GM12864 (cell line): ENCODE results near the gene CD244.

Experiments
- DNase-seq: peaks from one replicate; pipeline ENCODE4 v3.0.0-alpha.2; 2011; ENCODE audit warnings: low read depth
- H3K4me3 ChIP-seq: 2 replicates; pipeline ENCODE4 v1.5.1; 2011; ENCODE audit warnings: mild to moderate bottlenecking, low read depth, low read length, control low read depth
- TF ChIP-seq, protein P1 (sequence below): IDR thresholded peaks from 2 replicates; pipeline ENCODE4 v1.5.1; 2011; ENCODE audit warnings: low read depth, mild to moderate bottlenecking, moderate library complexity, low read length, control low read depth, inconsistent platforms; ENCODE audit errors: missing control alignments

CD244 gene

DNA sequence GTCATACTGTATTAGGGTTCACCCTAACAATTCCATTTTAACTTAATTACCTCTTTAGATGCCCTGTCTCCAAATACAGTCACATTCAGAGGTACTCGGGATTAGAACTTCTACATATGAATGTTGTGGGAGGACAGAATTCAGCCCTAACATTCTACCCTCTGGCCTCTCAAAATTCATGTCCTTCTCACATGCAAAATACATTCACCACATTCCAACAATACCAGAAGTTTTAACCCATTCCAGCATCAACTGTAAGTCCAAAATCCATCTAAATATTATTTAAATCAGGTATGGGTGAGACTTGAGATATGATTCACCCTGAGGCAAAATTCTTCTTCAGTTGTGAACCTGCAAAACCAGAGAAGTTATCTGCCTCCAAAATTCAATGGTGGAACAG is 52.2 kb downstream of the CD244 start:
- DNase-seq = no peak
- TF ChIP-seq, protein P1, sequence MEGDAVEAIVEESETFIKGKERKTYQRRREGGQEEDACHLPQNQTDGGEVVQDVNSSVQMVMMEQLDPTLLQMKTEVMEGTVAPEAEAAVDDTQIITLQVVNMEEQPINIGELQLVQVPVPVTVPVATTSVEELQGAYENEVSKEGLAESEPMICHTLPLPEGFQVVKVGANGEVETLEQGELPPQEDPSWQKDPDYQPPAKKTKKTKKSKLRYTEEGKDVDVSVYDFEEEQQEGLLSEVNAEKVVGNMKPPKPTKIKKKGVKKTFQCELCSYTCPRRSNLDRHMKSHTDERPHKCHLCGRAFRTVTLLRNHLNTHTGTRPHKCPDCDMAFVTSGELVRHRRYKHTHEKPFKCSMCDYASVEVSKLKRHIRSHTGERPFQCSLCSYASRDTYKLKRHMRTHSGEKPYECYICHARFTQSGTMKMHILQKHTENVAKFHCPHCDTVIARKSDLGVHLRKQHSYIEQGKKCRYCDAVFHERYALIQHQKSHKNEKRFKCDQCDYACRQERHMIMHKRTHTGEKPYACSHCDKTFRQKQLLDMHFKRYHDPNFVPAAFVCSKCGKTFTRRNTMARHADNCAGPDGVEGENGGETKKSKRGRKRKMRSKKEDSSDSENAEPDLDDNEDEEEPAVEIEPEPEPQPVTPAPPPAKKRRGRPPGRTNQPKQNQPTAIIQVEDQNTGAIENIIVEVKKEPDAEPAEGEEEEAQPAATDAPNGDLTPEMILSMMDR = no peak
- no peak overlapping the region for H3K4me3 ChIP-seq

DNA sequence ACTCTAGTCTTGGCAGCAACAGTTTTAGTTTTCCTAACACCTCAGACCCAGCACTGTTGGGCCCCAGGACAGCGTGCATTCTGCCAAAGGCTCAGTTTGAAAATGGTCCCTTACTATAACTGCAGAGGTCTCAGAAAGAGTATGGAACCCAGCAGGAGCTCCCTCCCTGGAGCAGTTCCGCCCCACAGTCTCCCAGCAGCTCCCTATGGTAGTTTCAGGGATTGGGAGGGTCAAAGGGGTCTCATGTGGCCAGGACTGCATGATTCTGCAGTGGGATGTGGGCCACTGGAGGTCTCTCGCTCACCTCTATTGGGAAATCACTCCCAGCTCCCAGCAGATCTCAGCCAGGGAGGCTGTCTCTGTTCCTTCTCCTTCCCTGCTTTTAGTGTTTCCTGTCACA is 54.4 kb downstream of the CD244 start:
- TF ChIP-seq, protein P1 = no peak
- no peak for DNase-seq
- H3K4me3 ChIP-seq = no peak overlapping the region

DNA sequence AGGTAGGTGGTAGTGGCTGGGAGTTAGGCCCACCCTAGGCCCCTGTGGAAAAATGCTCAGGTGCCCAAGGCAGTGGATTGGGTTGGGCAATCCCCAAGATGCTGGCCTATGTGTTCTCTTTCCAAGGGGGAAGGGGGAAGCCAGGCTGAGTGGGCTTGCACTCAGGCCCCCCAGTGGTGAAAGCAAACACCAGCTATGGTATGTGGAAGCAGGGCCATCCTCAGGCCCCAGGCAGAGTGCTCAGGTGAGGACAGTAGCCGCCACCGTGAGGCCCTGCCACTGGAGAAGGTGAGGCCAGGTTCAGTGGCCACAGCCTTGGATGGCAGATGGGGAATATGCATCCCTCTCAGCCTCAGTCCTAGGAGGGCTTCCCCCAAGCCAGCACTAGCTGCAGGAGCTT is 54.9 kb downstream of the CD244 start:
- DNase-seq = no peak
- TF ChIP-seq, protein P1 = no peak
- H3K4me3 ChIP-seq = no peak overlapping the region

DNA sequence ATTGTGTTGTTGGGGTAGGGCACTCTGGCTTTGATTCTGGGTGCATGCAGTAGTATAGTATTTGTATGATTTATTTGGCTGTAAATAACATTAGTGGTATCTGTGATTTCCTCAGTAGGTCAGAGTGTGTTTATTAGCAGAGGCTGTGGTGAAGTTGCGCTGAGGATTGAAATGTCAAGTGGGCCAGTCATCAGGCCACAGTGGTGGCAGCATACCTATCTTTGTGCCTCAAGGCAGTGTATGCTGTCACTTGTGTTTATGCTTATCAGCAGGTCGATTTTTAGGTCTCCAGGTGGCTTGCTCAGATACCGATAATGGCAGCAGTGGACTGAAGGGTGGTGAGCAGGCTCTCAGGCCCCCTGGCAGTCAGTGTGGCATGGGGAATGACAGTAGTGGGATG is 55.4 kb downstream of the CD244 start:
- no peak for DNase-seq
- TF ChIP-seq, protein P1 = no peak
- H3K4me3 ChIP-seq = no peak overlapping the region

DNA sequence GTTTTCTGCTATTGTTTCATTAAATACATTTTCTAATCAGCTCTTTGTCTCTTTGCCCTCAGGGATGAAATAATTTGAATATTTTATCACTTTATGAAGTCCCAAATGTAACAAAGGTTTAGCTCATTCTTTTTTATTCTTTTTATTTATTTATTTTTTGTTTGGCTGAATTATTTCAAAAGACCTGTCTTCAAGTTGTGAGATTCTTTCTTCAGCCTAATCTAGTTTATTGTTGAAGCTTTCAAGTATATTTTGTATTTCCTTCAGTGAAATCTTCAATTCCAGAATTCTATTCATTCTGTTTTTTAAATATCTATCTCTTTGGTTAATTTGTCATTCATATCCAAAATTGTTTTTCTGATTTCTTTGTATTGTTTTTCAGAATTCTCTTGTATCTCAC is 55.9 kb downstream of the CD244 start:
- TF ChIP-seq, protein P1 = no peak
- no peak overlapping the region for H3K4me3 ChIP-seq
- no peak for DNase-seq

DNA sequence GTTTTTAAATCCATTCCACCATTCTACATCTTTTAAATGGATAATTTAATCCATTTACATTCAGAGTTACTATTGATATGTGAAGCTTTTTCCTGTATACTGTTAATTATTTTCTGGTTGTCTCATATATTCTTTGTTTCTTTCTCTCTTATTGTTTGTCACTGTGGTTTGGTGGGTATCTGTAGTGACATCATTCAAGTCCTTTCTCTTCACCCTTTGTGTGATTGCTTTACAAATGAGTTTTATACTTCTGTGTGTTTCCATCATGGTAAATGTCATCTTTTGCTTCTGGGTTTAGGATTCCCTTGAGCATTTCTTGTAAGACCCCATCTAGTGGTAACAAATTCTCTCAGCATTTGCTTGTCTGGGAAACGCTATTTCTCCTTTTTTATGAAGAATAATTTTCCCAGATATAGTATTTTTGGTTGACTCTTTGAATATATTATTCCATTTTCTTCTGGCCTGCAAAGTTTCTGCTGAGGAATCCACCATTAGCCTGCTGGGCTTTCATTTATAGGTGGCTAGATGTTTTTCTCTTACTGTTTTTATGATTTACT is 56.5 kb downstream of the CD244 start:
- no peak for DNase-seq
- H3K4me3 ChIP-seq = no peak overlapping the region
- TF ChIP-seq, protein P1 = no peak

DNA sequence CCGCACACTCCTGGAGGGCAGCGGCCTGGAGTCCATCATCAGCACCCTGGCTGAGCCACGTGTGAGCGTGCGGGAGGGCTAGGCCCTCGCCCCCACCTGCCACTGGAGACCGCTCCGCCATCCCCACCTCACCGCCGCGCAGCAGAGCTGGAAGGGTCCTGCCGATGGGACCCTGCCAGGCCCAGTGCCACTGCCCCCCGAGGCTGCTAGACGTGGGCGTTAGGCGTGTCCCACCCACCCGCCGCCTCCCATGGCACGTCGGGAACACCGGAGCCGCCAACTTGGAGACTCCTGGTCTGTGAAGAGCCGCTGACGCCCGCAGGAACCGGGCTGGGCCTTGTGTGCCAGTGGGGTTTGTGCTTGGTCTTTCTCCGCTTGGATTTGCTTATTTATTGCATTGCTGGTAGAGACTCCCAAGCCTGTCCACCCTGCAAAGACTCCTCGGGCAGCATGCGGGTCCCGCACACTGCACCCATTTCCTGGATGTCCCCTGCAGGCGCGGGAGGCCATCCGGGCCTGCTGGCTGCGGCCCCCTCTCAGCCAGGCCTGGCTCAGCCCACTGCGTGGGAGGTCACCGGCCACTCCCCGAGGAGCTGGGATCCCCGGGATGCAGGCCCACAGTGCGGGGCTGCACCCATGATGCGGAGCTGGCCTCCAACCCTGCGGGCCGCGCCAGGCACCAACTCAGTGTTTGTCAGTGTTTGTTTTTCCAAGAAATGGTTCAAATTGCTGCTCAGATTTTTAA is 60.7 kb downstream of the CD244 start:
- DNase-seq = no peak
- H3K4me3 ChIP-seq = no peak overlapping the region

More for the DNA sequence above, 60.7 kb downstream of the CD244 start:
- TF ChIP-seq, protein P1 = no peak
